ENCODE results near the gene PKHD1.
A peak's percentile ranks its signal among the peaks of the same experiment; 100 is the strongest.

PKHD1 gene

GRCh38 chr6:52106994-52107393 is 19.6 kb upstream of the PKHD1 start:
- DNase-seq (ENCODE audit: low spot score) = no peak

- DNase-seq (ENCODE audit: low spot score) = no peak
Measured at GRCh38 chr6:52104979-52105378, 17.6 kb upstream of the PKHD1 start.

DNA sequence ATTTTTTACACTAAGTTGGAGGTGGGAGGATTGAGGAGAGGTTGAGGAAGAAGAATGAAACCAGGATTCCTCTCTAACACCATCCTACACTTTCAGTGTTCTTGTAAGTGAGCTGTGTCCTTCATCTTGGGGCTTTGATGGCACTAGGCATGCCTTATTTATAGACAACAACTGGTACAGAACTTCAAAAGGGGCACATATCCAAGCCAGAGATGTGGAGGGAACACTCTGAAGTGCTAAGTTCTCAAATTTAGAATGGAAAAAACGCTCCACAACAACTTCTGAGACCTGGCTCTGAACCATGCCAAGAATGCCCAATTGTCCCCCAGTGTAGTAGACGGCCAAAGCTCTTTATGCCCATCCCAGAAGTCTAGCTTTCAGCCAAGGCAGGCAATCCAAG is 16.2 kb upstream of the PKHD1 start:
- DNase-seq (ENCODE audit: low spot score) = no peak

DNA sequence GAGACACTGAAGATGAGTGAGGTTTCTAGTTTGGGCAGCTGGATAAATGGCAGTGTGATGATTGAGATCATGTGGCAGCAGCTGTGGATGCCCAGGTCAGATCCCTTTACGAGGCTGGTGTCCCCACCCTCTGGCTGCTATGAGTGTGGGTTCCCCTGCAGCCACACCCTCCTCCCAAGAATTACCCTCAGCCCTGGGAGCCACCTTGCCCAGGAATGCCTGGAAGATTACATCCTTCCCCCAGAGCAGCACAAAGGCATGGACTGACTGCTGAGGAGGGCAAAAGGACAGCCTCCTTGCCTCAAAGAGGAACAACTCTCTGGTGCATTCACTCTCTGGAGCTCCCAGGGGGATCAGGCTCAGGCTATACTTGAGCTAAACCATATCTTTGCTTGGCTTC is 15.0 kb upstream of the PKHD1 start:
- no peak for DNase-seq (ENCODE audit: low spot score)

- no peak for DNase-seq (ENCODE audit: low spot score)
Measured at GRCh38 chr6:52098721-52099120, 11.3 kb upstream of the PKHD1 start.

DNA sequence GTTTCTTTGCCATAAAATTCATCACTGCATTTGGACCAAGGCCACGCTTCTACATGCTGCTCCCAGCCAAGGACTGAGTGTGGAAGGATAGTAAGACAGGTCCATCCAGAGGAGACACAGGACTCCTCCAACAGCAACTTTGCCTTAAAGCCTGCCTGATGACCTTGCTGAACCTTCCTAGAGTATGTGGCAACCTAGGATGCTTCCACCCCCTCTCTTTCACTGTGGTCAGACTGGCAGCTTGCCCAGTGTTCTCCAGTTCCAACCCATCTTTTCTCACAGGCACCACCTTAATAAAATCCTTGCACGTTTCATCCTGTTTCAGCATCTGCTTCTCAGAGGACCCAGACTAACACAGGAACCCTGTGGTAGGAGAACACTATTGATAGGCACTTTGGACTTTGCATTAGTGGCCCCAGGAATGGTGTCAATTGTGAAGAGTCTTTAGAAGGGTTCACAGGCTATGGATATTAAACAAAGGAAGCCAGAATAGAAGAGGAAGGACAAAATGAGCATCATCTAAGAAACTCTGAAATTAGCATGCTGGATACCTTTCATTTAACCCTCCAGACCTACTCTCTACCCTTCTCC is 2.4 kb upstream of the PKHD1 start:
- no peak for DNase-seq (ENCODE audit: low spot score)

DNA sequence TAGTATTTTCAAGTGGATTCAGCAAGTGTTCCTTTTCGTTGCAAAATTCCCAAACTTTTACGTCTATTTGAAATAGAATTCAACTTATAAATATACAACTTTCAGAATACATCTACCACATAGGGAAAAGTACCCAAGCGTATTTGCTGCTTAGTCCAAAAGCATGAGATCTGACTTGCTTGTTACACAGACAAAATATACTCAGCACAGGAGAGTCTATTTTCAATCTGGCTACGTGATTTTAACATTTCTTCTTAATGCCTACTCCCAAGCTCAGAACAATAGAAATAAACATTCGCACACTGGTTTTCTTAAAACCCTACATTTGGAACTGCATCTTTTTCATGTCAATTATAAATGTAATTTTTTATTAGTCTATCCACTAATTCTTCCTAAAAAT is 672 bp downstream of the PKHD1 start:
- no peak for DNase-seq (ENCODE audit: low spot score)

- no peak for DNase-seq (ENCODE audit: low spot score)
Measured at GRCh38 chr6:52081237-52081636, 6.2 kb downstream of the PKHD1 start.

DNA sequence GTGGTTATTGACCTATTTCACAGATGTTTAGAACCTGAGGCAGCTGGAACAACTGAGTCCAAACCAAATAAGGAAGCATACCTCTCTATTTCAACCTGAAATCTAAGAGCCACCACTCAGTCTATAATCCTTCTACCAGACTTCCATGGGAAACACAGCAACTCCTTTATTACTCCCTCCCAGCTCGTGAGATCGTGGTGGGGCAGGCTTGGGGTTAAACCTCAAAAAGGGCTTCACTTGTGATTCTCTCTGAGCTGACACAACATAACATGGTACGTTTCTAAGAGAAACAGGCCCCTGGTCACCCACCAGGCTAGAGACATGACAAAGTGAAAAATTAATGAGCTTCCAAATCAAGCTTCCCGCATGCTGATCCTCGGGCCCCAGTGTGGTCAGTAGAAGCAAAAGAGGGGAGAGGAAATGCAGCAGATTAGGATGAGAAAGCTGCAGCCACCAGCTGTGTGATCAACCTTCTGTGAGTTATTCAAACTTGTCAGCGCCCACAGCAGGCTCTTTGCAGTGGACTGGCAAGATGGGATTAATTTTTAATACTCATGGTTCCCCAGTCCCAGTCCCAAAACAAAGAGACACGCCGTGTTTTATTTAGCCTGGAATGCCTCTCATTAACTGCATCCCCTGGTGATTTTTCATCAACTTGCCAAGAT is 9.3 kb downstream of the PKHD1 start:
- no peak for DNase-seq (ENCODE audit: low spot score)

- no peak for DNase-seq (ENCODE audit: low spot score)
Measured at GRCh38 chr6:52077180-52077884, 10.1 kb downstream of the PKHD1 start.

DNA sequence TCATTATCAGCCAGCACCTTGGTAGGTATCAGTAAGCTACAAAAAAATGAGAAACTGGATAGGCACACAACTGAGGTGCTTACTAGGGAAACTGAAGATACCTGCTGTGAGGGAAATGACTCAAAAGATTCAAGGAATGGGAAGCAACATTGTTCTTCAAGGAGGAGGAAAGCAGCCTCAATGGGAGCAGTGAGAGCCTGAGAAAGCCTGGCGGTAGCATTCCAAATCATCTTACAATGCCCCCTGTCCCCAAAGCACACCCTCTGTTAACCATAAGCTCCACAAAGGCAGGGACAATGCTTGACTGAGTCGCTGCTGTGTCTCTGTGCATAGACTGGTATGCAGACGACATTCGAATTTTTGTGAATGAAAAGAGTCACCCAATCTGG is 10.6 kb downstream of the PKHD1 start:
- DNase-seq (ENCODE audit: low spot score) = no peak

DNA sequence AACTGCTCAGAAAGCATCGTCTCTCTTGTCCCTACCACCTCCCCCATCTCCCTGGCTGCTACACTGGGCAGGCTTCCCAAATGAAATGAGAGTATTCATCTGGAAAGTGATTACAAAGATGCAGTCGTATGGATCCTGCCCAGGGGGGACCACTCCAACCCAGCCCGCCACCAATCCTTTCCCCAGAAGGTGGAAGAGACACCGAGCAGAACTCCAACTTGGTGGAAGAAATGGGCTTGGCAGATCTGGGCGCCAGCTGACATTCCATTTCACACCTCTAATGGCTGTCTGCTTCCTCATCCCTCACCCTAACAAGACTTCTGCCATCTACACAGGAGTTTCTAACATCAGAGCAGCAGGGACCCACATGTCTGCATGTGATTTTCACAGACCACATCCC is 12.7 kb downstream of the PKHD1 start:
- no peak for DNase-seq (ENCODE audit: low spot score)

GRCh38 chr6:52074155-52074554 is 13.3 kb downstream of the PKHD1 start:
- DNase-seq (ENCODE audit: low spot score) = no peak

- no peak for DNase-seq (ENCODE audit: low spot score)
Measured at GRCh38 chr6:52065621-52066020, 21.8 kb downstream of the PKHD1 start.

- DNase-seq (ENCODE audit: low spot score) = peak; percentile 63
Measured at GRCh38 chr6:52063584-52064344, 23.6 kb downstream of the PKHD1 start.

- no peak for DNase-seq (ENCODE audit: low spot score)
Measured at GRCh38 chr6:52061481-52061880, 25.9 kb downstream of the PKHD1 start.

- DNase-seq (ENCODE audit: low spot score) = no peak
Measured at GRCh38 chr6:52059821-52060220, 27.6 kb downstream of the PKHD1 start.

DNA sequence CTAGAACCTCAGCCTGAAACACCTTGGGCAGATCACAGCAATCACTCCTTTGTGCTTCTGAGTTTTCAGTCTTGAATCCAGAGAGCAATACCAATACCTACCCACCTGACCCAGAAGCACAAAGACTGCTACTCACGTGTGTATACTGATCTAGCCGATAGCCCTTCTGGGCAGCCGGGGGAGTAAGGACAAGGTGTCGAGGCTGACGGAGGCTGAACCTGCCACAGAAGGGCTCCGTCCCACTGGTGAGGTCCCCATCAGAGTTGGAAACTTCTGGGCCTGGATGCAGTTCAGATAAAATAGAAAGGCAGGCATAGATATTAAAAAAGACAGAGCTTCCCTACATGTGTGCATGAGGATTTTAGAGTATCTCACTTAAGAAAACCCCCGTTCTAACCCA is 32.0 kb downstream of the PKHD1 start:
- DNase-seq (ENCODE audit: low spot score) = no peak

GRCh38 chr6:52053038-52053695 is 34.2 kb downstream of the PKHD1 start:
- no peak for DNase-seq (ENCODE audit: low spot score)

GRCh38 chr6:52050051-52050405 is 37.4 kb downstream of the PKHD1 start:
- no peak for DNase-seq (ENCODE audit: low spot score)

DNA sequence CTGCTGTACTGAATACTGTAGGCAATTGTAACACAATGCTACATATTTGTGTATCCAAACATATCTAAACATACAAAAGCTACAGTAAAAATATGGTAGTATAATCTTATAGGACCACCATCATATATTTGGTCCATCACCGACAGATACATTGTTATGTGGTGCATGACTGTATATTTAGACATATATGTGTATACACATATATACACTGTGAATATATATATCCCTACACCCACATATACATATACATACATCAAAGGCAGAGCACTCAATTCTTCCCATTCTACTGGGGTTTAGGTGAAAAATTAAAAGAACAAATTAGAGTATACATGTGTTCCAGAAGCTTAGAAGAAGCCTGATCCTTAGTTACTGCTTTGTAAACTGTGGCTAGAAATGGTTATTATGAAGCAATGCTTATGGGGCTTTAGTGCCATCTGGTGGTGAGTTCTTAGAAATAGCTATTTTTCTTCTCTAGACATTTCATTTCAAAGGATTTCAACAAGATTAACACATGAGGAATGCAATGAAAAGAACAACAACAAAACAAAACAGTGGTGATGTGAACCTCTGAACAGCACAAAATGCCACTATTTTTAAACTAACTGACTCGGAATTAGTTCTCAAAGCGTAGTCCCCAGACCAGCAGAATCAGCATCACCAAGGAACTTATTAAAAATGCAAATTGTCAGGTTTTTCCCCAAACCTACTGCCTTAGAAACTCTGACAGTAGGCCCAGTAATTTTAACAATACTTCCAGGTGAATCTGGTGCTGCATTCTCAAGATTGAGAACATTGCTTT is 38.0 kb downstream of the PKHD1 start:
- no peak for DNase-seq (ENCODE audit: low spot score)

DNA sequence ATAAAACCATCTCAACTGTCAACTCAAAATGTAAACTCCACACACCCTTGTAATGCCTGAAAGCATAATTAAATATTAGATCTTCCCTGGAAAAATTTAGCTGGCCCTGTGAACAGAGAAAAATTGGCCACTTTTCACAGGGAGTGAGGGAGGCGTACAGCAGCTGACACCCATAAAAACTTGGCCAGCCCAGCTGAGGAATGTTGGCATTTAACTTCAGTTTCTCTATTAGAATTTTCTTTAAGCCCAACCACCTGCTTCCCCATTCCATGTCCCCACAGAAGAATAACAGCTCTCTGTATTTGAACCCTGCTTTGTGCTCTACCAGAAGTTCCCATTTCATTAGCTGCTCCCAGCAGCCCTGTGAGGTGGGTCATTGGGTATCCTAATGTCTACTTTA is 41.0 kb downstream of the PKHD1 start:
- no peak for DNase-seq (ENCODE audit: low spot score)
